GM23338 (cell line): ENCODE results near the gene CACNA2D1. TPM values are rescaled to one million over a fixed set of nuclear protein-coding genes. Genes with fewer than 3 reads are reported as not detected.

ENCODE experiments used
- ATAC-seq: fragments of 200-7000 bp; cut with Tn5 transposase; 3 replicates; pipeline ENCODE4 v1.9.1; 2020
- DNase-seq: peaks from one replicate; pipeline ENCODE4 v3.0.0-alpha.2; 2015; ENCODE audit warnings: low spot score
- H2AFZ ChIP-seq: fragments of 200-600 bp; sonication (generic); 2 replicates; pipeline ENCODE4 v1.8.0; 2016; ENCODE audit warnings: antibody characterized with exemption, mild to moderate bottlenecking, moderate library complexity
- H3F3A ChIP-seq: fragments of 200-600 bp; sonication (generic); replicated peaks from 2 replicates; pipeline ENCODE4 v1.8.0; 2017; ENCODE audit warnings: antibody characterized with exemption, mixed run types, low read depth
- H3K27ac ChIP-seq: fragments of 200-600 bp; sonication (generic); 2 replicates; pipeline ENCODE4 v1.6.1; 2016; ENCODE audit warnings: low read depth
- H3K27me3 ChIP-seq: fragments of 200-600 bp; sonication (generic); 2 replicates; pipeline ENCODE4 v1.8.0; 2016; ENCODE audit warnings: mild to moderate bottlenecking, mixed run types, moderate library complexity; ENCODE audit not compliant: insufficient read depth
- H3K36me3 ChIP-seq: fragments of 200-600 bp; sonication (generic); 2 replicates; pipeline ENCODE4 v1.8.0; 2016; ENCODE audit warnings: mild to moderate bottlenecking; ENCODE audit not compliant: insufficient read depth
- H3K4me1 ChIP-seq: fragments of 200-600 bp; sonication (generic); 2 replicates; pipeline ENCODE4 v1.8.0; 2016; ENCODE audit warnings: mild to moderate bottlenecking, moderate library complexity; ENCODE audit not compliant: insufficient read depth
- H3K4me2 ChIP-seq: fragments of 200-600 bp; sonication (generic); 2 replicates; pipeline ENCODE4 v1.7.1; 2017; ENCODE audit warnings: mixed run types
- H3K4me3 ChIP-seq: fragments of 200-600 bp; sonication (generic); 2 replicates; pipeline ENCODE4 v1.6.1; 2016; ENCODE audit warnings: mixed run types
- H3K79me2 ChIP-seq: fragments of 200-600 bp; sonication (generic); replicated peaks from 2 replicates; pipeline ENCODE4 v1.8.0; 2017; ENCODE audit warnings: mild to moderate bottlenecking; ENCODE audit not compliant: insufficient read depth
- H3K9me2 ChIP-seq: fragments of 200-600 bp; sonication (generic); 2 replicates; pipeline ENCODE4 v1.8.0; 2017; ENCODE audit not compliant: insufficient read depth
- H4K20me1 ChIP-seq: fragments of 200-600 bp; sonication (generic); replicated peaks from 2 replicates; pipeline ENCODE4 v1.8.0; 2017; ENCODE audit warnings: mild to moderate bottlenecking; ENCODE audit not compliant: insufficient read depth
- H3K27ac Mint-ChIP-seq: 2 replicates; pipeline ENCODE4 v1.8.0; 2020; ENCODE audit warnings: inconsistent platforms, mild to moderate bottlenecking, moderate library complexity, mixed read lengths
- H3K27me3 Mint-ChIP-seq: 3 replicates; pipeline ENCODE4 v1.8.0; 2022; ENCODE audit warnings: low read depth, mild to moderate bottlenecking, moderate library complexity, mixed read lengths, inconsistent platforms; ENCODE audit not compliant: insufficient read depth, poor library complexity
- H3K36me3 Mint-ChIP-seq: 3 replicates; pipeline ENCODE4 v1.8.0; 2021; ENCODE audit warnings: low read depth, mild to moderate bottlenecking, inconsistent platforms, moderate library complexity, mixed read lengths
- H3K4me1 Mint-ChIP-seq: 3 replicates; pipeline ENCODE4 v1.8.0; 2020; ENCODE audit warnings: mild to moderate bottlenecking, inconsistent platforms, mixed read lengths
- H3K4me3 Mint-ChIP-seq: 3 replicates; pipeline ENCODE4 v1.8.0; 2021; ENCODE audit warnings: moderate library complexity, mild to moderate bottlenecking, inconsistent platforms, mixed read lengths
- H3K9me3 Mint-ChIP-seq: 3 replicates; pipeline ENCODE4 v1.8.0; 2020; ENCODE audit warnings: moderate library complexity, mild to moderate bottlenecking, inconsistent platforms, mixed read lengths
- CREB1 ChIP-seq: fragments of 250-450 bp; sonication (Bioruptor Pico); IDR thresholded peaks from 2 replicates; pipeline ENCODE4 v1.5.0; 2020; ENCODE audit warnings: low read depth, mild to moderate bottlenecking, moderate library complexity
- CTCF ChIP-seq, 2 experiments: fragments of 200-600 bp in 1 of 2; sonication (generic) in 1 of 2; conservative IDR thresholded peaks; 2 replicates each; pipeline versions ENCODE4 v1.5.1 to v1.6.1; 2016 to 2017; ENCODE audit warnings: antibody characterized with exemption in 2 of 2, low read depth in 2 of 2, mild to moderate bottlenecking in 2 of 2, moderate library complexity in 1 of 2
- ETS1 ChIP-seq: IDR thresholded peaks from 2 replicates; pipeline ENCODE4 v1.6.1; 2016; ENCODE audit warnings: antibody characterized with exemption
- EZH2 ChIP-seq: fragments of 200-600 bp; sonication (generic); IDR thresholded peaks from one replicate; pipeline ENCODE4 v1.8.0; 2017; ENCODE audit warnings: antibody characterized with exemption, mild to moderate bottlenecking, low read depth; ENCODE audit not compliant: unreplicated experiment
- EZH2phosphoT487 ChIP-seq: fragments of 200-600 bp; sonication (generic); IDR thresholded peaks from one replicate; pipeline ENCODE4 v1.8.1; 2018; ENCODE audit warnings: antibody characterized with exemption; ENCODE audit not compliant: unreplicated experiment
- JUNB ChIP-seq: IDR thresholded peaks from one replicate; pipeline ENCODE4 v1.6.1; 2016; ENCODE audit warnings: antibody characterized with exemption; ENCODE audit not compliant: unreplicated experiment
- NANOG ChIP-seq: IDR thresholded peaks from 2 replicates; pipeline ENCODE4 v1.6.1; 2016; ENCODE audit warnings: antibody characterized with exemption, borderline replicate concordance
- POLR2AphosphoS5 ChIP-seq: IDR thresholded peaks from 2 replicates; pipeline ENCODE4 v1.6.1; 2016; ENCODE audit warnings: antibody characterized with exemption, low read depth
- REST ChIP-seq: IDR thresholded peaks from one replicate; pipeline ENCODE4 v1.6.1; 2018; ENCODE audit warnings: antibody characterized with exemption; ENCODE audit not compliant: unreplicated experiment
- STAT1 ChIP-seq: IDR thresholded peaks from one replicate; pipeline ENCODE4 v1.6.1; 2016; ENCODE audit warnings: antibody characterized with exemption; ENCODE audit not compliant: unreplicated experiment
- ZNF114 ChIP-seq: fragments of 250-450 bp; sonication (Bioruptor Pico); IDR thresholded peaks from 2 replicates; pipeline ENCODE4 v1.5.0; 2020; ENCODE audit warnings: mild to moderate bottlenecking, moderate library complexity
- ZNF331 ChIP-seq: fragments of 250-450 bp; sonication (Bioruptor Pico); IDR thresholded peaks from 2 replicates; pipeline ENCODE4 v1.5.0; 2020; ENCODE audit warnings: low read depth, mild to moderate bottlenecking, moderate library complexity
- ZNF462 ChIP-seq: fragments of 250-450 bp; sonication (Bioruptor Pico); IDR thresholded peaks from 2 replicates; pipeline ENCODE4 v1.5.0; 2020; ENCODE audit warnings: mild to moderate bottlenecking, moderate library complexity
- polyA plus RNA-seq: library from polyadenylated mRNA; unstranded; fragments of >200 nt; fragmentation: Nextera tagmentation; extraction: Ambion mirVana; gene quantifications from 2 replicates; pipeline ENCODE4 v1.2.1, GENCODE V29; 2016
- total RNA-seq: library from RNA; depleted of rRNA; stranded (reverse); fragments of >200 nt; shearing (Covaris generic); gene quantifications from 2 replicates; pipeline ENCODE4 v1.2.3, GENCODE V29; 2014

Gene CACNA2D1
- total and polyA plus RNA-seq, 2 experiments from 2014 or later: 7.0 to 20.4 TPM

- H3K4me3 ChIP-seq: no peak overlapping the region
- H2AFZ ChIP-seq: no peak overlapping the region
- H3K27ac Mint-ChIP-seq: peak overlapping the region; percentile 80; the same call in 1 of the 2 replicates
- no peak overlapping the region for H3K4me3 Mint-ChIP-seq
- no peaks in the 10 kb centered on the region for H3K79me2 ChIP-seq
- ATAC-seq (no peak), DNase-seq (no peak)
- H3K27ac ChIP-seq: no peak overlapping the region
- H3K36me3 ChIP-seq: no peaks in the 10 kb centered on the region
- TF ChIP-seq ZNF462 (CRISPR knock-in tag): no peak
- no peak for TF ChIP-seq NANOG
- TF ChIP-seq EZH2phosphoT487: no peak
- TF ChIP-seq CREB1 (CRISPR knock-in tag): no peak
- no peak for TF ChIP-seq POLR2AphosphoS5
- TF ChIP-seq ZNF331: no peak
- TF ChIP-seq ETS1: no peak
- no peak for TF ChIP-seq ZNF114
- no peak for TF ChIP-seq EZH2
- no peak for TF ChIP-seq JUNB
- TF ChIP-seq STAT1: no peak
- no peak for TF ChIP-seq REST
- TF ChIP-seq CTCF (conservative IDR thresholded peaks at IDR 0.05; ENCODE audit: low read depth in 2 of 2): no peak
- no peaks in the 10 kb centered on the region for H4K20me1 ChIP-seq
- peaks cover 26% of the 10 kb centered on the region for H3K36me3 Mint-ChIP-seq
- peaks cover 19% of the 10 kb centered on the region for H3K9me3 Mint-ChIP-seq
- no peaks in the 10 kb centered on the region for H3F3A ChIP-seq
- no peak overlapping the region for H3K4me2 ChIP-seq
- no peaks in the 10 kb centered on the region for H3K27me3 ChIP-seq
- H3K27me3 Mint-ChIP-seq: peaks cover 2% of the 10 kb centered on the region
- H3K4me1 ChIP-seq: peaks cover 14% of the 10 kb centered on the region; the same call in 1 of the 2 replicates
- H3K9me2 ChIP-seq: no peaks in the 10 kb centered on the region
- peaks cover 17% of the 10 kb centered on the region for H3K4me1 Mint-ChIP-seq
Measured at GRCh38 chr7:82126576-82126975, 317.0 kb downstream of the CACNA2D1 start.
